ENCODE results near the gene SPAG9.

DNA sequence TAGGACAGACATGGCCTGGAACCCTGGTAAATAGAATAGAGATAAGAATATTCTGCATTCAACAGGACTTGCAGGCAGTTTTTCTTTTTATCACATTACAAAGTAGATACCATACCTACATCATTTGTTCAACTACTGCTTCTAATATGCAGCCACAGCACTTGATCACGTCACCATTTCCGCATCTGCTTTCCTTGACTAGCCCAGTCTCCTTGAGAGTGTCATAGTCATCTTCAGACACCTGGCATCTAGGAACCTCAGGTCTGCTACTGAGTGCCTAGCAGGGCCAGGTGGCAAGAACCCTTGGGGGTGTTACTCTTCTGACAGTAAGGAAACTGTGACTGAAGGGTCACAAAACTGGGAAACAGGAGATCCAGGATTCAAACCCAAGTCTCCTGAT, 161.3 kb downstream of the SPAG9 start:
- no peak for TF ChIP-seq POLR2A (IDR thresholded peaks at IDR 0.05)
- TF ChIP-seq, protein P1, sequence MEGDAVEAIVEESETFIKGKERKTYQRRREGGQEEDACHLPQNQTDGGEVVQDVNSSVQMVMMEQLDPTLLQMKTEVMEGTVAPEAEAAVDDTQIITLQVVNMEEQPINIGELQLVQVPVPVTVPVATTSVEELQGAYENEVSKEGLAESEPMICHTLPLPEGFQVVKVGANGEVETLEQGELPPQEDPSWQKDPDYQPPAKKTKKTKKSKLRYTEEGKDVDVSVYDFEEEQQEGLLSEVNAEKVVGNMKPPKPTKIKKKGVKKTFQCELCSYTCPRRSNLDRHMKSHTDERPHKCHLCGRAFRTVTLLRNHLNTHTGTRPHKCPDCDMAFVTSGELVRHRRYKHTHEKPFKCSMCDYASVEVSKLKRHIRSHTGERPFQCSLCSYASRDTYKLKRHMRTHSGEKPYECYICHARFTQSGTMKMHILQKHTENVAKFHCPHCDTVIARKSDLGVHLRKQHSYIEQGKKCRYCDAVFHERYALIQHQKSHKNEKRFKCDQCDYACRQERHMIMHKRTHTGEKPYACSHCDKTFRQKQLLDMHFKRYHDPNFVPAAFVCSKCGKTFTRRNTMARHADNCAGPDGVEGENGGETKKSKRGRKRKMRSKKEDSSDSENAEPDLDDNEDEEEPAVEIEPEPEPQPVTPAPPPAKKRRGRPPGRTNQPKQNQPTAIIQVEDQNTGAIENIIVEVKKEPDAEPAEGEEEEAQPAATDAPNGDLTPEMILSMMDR (IDR thresholded peaks at IDR 0.05): no peak

All from breast epithelium (tissue), 3 donors.